ENCODE results near the gene XPNPEP2. TPM values are rescaled to one million over a fixed set of nuclear protein-coding genes. Genes with fewer than 3 reads are reported as not detected.

The XPNPEP2 gene
- total RNA-seq, 1 donor from 2014 or later: not detected

DNA sequence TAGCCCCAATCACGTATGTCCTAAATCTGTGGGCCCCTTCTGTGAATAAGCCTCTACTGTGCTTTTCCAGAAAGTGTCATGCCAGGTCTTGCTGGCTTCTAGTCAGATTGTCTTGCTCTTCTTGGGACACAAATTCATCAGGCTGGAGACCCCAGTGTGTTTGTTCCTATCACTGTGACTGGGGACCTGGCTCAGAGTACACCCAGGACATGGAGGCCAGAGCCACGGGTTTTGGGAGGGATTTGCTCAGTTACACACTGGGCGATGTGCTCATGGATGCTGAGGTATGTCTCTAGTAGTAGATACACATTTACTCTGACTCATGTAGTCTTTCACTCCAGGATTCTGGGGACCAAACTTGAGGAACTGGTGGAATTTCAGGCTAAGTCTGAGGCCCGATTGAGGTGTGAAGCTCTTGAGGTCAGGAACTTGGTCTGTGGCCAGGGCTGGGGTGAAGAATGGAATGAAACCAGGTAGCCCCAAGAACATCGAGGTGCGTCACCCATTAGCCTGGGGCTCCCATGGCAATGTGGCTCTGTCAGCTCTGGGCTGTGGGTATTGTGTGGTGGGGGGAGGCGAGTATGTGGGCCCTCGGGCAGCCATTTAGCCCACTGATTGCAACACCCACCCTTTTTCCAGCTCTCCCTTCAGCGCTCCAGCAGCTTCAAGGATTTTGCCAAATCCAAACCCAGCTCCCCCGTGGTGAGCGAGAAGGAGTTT, 48.7 kb downstream of the XPNPEP2 start:
- H3K4me3 ChIP-seq (ENCODE audit: low read depth, low read length): no peak overlapping the region
- DNase-seq (ENCODE audit: low read depth) (no peak), FAIRE-seq (no peak)
- no peaks in the 10 kb centered on the region for H3K36me3 ChIP-seq (ENCODE audit: control insufficient read depth, insufficient read depth, low read length)
- TF ChIP-seq, protein P1, sequence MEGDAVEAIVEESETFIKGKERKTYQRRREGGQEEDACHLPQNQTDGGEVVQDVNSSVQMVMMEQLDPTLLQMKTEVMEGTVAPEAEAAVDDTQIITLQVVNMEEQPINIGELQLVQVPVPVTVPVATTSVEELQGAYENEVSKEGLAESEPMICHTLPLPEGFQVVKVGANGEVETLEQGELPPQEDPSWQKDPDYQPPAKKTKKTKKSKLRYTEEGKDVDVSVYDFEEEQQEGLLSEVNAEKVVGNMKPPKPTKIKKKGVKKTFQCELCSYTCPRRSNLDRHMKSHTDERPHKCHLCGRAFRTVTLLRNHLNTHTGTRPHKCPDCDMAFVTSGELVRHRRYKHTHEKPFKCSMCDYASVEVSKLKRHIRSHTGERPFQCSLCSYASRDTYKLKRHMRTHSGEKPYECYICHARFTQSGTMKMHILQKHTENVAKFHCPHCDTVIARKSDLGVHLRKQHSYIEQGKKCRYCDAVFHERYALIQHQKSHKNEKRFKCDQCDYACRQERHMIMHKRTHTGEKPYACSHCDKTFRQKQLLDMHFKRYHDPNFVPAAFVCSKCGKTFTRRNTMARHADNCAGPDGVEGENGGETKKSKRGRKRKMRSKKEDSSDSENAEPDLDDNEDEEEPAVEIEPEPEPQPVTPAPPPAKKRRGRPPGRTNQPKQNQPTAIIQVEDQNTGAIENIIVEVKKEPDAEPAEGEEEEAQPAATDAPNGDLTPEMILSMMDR (IDR thresholded peaks at IDR 0.05; ENCODE audit: insufficient read depth, low read length, severe bottlenecking): no peak
- no peaks in the 10 kb centered on the region for H3K27me3 ChIP-seq (ENCODE audit: control insufficient read depth, insufficient read depth, low read length)

DNA sequence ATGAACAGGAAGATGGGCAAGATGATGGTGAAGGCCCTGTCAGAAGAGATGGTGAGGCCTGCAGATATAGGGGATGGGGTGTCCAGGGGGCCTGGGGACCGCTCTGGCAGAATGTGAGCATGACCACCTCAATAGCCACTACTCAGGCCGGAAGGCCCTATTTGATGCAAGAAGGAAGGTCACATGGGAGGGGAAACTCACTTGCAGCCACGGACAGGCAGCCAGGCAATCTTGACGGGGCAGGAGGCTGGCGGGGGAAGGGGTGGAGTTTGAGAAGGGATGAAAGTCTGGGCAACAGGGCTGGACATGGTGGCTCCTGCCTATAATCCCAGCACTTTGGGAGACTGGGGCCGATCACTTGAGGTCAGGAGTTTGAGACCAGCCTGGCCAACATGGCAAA, 49.7 kb downstream of the XPNPEP2 start:
- TF ChIP-seq, protein P1 (IDR thresholded peaks at IDR 0.05; ENCODE audit: insufficient read depth, low read length, severe bottlenecking): no peak
- DNase-seq (ENCODE audit: low read depth) (no peak), FAIRE-seq (no peak)
- no peaks in the 10 kb centered on the region for H3K36me3 ChIP-seq (ENCODE audit: control insufficient read depth, insufficient read depth, low read length)
- no peak overlapping the region for H3K4me3 ChIP-seq (ENCODE audit: low read depth, low read length)
- no peaks in the 10 kb centered on the region for H3K27me3 ChIP-seq (ENCODE audit: control insufficient read depth, insufficient read depth, low read length)

DNA sequence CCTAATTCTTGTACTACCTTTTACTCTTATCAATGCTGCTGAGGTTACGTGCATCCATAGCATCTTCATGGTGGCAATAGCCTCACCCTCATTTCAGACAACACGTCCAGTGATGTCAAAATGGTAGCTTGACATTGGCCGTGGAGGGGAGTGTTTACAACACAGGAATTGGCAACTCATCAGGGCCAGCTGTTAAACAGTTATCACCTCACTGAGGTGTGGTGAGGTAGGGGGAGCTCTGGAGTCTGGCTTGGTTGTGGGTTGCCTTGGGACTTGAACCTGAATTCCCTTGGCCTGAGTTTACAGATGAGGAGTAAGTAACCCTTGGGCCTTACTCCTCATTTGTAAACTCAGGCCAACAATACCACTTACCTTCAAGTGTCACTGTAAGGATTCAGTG, 51.4 kb downstream of the XPNPEP2 start:
- Histone ChIP-seq H3K36me3 (ENCODE audit: control insufficient read depth, insufficient read depth, low read length) (no peaks in the 10 kb centered on the region), H3K4me3 (ENCODE audit: low read depth, low read length) (no peak overlapping the region), H3K27me3 (ENCODE audit: control insufficient read depth, insufficient read depth, low read length) (no peaks in the 10 kb centered on the region)
- TF ChIP-seq, protein P1 (IDR thresholded peaks at IDR 0.05; ENCODE audit: insufficient read depth, low read length, severe bottlenecking): no peak
- DNase-seq (ENCODE audit: low read depth): no peak
- FAIRE-seq: no peak

DNA sequence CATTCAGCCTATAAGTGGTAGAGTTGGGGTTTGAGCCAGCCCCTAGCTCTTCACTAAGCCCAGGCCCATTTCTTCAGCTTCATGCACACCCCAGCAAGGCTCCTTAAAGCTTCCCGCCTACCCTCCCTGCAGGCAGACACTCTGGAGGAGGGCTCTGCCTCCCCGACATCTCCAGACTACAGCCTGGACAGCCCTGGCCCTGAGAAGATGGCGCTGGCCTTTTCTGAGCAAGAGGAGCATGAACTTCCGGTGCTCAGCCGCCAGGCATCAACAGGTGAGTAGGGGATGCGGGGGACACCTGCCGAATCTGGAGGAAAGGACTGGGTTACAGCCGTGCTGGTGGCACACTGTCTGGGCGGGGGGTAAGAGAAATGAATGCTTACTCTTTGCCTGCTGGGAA, 52.0 kb downstream of the XPNPEP2 start:
- Histone ChIP-seq H3K27me3 (ENCODE audit: control insufficient read depth, insufficient read depth, low read length) (no peaks in the 10 kb centered on the region), H3K4me3 (ENCODE audit: low read depth, low read length) (no peak overlapping the region), H3K36me3 (ENCODE audit: control insufficient read depth, insufficient read depth, low read length) (no peaks in the 10 kb centered on the region)
- TF ChIP-seq, protein P1 (IDR thresholded peaks at IDR 0.05; ENCODE audit: insufficient read depth, low read length, severe bottlenecking): no peak
- FAIRE-seq (no peak), DNase-seq (ENCODE audit: low read depth) (no peak)

DNA sequence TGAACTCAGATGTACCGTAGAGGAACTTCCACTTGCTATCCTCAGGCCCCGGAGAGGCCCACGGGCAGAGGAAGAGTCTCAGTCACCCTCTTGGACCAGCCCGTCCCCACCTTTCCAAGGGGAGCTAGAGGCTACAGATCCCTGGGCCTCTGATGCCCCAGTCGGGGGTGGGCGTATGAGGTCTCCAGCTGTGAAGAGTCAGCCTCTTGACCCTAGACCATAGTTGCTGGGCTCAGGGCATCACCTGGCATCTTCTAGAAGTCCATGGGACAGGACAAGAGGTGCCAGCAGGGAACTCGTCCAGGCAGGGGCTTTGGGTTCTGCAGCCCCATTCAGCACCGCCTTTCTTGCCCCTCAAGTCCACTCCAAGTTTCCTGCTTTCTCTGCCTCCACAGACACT, 52.6 kb downstream of the XPNPEP2 start:
- no peak for FAIRE-seq
- H3K4me3 ChIP-seq (ENCODE audit: low read depth, low read length): no peak overlapping the region
- H3K36me3 ChIP-seq (ENCODE audit: control insufficient read depth, insufficient read depth, low read length): no peaks in the 10 kb centered on the region
- no peaks in the 10 kb centered on the region for H3K27me3 ChIP-seq (ENCODE audit: control insufficient read depth, insufficient read depth, low read length)
- DNase-seq (ENCODE audit: low read depth): no peak
- TF ChIP-seq, protein P1 (IDR thresholded peaks at IDR 0.05; ENCODE audit: insufficient read depth, low read length, severe bottlenecking): no peak
